Activated effector memory CD4-positive, alpha-beta T cell treated with anti-CD3 and anti-CD28 coated beads, Interleukin-2, amount 50 U/mL, for 16 hours (primary cell): ENCODE data around the gene SLC12A4.
"Not testable (repeated sequence)": the region's sequence is repeated elsewhere in the genome, so short reads cannot be mapped to it uniquely, and the experiment has no call there.

ENCODE experiments used
- DNase-seq: peaks from one replicate; pipeline ENCODE4 v3.0.0-alpha.2; 2020

Gene SLC12A4

DNA sequence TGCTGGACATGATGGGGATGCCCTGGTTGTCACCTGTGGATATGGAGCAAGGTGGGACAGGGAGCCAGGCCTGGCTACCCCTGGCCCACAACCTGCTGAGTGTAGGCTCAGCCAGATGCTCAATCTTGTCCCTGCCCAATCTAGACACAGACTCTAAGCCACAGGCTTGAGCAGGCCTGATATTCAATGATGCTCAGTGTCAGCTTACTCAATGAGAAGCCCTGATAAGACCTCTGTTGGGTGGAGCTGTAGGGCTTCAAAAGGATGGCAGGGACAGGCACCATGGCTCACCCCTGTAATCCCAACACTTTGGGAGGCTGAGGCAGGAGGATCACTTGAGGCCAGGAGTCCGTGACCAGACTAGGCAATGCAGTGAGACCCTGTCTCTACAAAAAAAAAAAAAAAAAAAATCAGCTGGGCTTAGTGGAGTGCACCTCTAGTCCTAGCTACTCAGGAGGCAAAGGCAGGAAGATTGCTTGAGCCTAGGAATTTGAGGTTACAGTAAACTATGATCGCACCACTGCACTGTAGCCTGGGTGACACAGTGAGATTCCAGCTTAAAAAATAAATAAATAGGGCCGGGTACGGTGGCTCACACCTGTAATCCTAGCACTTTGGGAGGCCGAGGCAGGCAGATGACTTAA is 27.9 kb downstream of the SLC12A4 start:
- DNase-seq = no peak

DNA sequence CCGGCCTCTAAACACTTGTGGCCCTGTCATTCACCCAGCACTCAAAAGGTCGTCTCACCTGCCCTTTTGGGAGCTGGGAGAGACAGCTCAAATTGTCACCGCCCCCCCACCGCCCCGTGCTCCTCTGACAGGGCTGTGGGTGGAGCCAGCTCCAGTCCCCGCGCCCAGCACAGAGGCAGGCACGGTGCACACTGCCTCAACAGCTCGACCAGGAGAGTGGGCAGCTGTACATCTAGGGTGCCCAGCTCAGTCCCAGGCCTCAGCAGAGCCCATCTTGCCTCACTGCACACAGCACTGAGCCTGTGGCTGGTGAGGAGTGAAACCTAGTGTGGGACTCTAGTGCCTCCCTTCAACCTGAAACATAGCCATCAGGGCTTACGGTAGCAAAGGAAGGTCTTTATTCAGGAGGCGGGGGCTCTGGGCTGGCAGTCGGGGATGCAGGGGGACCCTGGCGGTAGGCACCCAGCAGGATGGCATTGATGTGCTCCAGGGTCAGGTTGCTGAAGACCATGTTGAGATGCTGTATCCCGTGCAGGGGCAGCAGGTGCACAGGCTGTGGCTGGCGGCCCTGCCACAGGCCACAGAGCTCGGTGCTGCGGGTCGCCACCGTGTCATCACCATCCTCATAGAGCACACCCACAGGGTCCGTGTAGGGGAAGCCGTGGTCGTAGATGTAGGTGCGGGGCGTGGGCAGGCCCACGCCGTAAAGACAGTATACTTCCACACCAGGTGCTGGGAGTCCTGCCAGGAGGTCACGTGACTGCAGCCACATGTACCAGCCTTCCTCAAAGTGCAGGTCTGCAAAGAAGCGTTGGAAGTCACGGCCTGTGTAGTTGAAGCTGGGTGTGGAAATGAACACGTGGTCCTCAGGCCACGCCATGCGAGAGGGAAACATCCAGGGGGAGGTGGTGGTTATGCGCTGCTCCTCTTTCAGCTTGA is 28.7 kb downstream of the SLC12A4 start:
- peak; percentile 78 for DNase-seq

DNA sequence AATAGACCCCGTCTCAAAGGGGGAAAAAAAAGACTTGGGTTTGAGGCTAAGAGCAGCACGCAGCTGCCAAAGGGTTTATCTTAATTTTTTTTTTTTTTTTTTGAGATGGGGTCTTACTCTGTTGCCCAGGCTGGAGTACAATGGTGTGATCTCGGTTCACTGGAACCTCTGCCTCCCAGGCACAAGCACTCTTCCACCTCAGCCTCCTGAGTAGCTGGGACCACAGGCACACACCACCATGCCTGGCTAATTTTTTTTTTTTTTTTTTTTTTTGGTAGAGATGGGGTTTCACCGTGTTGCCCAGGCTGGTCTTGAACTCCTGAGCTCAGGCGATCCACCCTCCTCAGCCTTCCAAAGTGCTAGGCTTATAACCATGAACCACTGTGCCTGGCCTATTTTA is 30.7 kb downstream of the SLC12A4 start:
- not testable (repeated sequence) for DNase-seq

DNA sequence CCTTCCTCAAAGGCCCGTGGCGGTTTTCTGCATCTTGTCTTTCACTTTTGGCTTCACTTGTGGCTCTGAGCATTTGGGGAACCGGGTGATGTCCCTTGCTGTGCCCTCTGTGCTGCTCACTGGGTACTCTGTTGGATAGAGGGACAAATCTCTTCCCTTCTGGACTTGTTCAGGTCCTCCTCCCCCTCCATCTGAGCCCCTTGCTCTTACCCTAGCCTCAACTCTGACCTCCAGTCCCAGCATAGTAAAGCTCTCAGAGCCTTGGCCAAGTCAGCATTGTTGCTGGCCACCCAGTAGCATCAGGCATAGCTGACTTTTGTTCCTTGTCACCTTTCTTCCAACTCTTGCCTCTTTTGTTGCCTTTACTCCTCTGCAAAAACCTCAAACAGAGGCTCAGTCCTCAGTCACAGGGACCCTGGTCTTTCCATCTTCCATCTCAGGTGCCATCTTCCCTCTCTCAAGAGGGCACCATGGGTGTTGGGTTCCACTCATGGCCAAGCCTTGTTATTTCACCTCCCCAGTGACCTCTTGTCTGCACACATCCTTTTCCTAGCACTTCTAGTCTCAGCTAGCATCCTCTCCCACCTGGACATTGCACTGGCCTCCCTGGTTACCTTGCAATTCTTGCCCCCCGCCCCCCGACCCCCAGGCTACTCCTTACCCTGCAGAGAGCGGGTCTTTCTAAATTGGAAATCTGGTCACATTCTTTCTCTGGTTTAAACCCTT is 31.4 kb downstream of the SLC12A4 start:
- peak; percentile 90 for DNase-seq

DNA sequence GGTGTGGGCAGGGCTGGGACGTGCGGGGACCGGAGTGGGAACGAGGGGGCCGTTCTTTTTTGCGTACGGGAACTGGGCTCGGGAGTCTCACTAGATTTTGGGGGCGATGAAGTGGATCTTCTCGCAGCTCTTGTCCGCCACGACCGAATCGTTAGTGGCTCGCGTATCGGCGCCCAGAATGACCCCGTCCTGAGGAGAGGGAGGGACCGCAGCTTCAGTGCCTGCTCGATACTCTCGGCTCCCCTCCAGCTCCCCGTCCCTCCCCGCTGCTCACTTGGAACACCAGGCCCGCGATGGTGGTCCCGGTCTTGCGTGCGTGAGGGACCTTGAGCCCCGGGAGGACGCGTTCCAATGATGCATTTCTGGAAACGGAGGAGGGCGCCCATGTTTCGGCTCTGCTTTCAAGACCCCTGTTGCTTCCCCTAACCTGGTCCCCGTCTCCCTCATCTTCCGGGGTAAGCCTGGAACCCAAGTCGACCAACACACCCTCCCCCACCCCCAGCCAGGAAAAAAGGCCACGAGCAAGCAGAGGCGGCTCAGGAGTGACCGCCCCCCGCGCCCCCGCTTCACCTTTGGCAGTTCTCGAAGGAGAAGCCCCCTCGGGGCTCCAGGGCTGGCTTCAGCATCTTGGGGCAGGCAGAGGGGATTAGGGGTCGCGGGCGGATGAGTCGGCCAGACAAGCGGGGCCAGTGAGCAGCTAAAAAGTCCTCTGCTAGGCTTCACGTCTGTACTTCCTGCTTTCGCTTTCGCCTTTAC is 32.1 kb downstream of the SLC12A4 start, which contains the start of gene PSMB10:
TSS of gene PSMB10 (minus strand) at position 727 of the 756 bp plus-strand sequence. CDS start at position 626, 101 bp downstream.
- DNase-seq = no peak

DNA sequence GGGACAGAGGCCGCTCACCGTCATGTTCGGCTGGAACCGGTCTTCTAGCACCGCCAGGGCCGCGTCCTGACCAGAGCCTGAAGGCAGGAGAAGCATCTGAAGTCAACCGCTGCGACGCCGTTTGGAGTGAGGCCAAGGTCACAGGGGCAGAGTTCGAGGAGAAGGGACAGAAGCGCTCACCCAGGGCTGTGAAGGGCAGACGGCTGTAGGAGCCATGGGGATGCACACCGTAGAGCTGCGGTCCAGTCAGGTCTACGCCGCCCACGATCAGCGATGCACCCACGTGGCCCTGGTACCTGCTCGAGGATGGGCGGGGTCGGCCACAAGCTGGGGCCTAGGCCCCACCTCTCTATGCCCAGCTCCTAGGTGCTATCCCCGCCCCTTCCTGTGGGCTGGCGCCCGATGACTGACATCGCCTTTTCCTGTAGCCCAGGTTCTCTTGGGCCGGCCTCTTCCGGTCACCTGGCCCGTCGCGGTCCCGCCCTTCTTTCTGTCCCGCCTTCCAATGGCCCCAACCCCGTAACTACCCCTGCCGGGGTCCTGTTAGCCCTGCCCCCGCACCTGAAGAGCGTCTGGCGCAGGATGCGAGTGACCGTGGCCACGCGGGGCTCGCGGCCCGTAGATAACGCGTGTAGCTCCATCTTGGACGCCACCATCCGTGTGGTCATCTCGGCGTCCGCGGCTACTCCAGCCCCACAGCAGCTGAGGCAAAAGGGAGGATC is 32.9 kb downstream of the SLC12A4 start:
- DNase-seq = peak; percentile 98

DNA sequence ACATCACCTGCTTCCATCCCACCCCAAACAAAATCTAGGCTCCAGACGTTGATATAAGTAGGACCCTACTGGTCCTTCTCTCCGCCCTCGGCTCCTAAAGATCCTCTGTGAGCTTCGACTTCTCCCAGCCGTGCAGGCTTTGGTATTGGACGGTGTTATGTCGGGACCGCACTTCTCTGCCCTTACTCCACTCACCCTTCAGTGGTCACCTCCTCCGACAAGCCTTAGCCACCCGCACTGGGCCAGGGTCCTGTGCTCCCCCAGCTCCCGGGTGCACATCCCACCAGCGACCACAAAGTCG is 33.4 kb downstream of the SLC12A4 start:
- DNase-seq = no peak

DNA sequence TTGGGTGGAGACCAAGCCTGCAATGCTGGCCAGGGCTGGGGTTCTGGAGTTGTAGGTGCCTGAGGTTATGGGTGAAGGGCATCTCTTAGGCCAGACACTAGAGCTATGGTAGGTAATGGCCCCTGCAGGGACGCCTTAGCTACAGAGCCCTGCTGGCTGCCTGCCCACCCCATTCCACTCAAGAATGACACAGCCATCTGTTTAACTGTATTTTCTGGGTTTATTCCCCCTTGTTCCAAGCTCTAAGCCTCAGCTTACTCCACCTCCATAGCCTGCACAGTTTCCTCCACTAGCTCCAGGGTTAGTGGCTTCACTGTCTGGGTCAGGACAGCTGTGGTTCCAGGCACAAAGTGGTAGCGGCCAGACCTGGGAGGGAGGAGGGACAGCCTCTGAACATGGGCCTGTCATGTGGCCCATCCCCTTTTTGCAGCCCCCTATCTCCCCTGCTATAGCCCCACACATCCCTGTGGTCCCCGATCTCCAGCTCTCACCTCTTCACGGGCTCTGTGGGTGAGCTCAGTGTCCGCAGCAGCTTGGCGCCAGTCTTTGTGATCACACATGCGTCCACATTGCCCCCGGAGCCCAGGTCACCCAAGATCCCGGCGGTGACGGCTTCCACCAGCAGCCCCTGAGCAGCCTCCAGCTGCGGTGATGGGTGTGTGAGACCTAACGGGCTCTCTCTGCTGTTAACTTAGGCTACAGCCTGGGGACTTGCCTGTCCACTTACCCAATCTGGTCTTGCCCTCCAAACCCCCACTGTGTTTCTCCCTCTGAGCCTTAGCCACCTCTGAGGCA is 33.9 kb downstream of the SLC12A4 start:
- no peak for DNase-seq

DNA sequence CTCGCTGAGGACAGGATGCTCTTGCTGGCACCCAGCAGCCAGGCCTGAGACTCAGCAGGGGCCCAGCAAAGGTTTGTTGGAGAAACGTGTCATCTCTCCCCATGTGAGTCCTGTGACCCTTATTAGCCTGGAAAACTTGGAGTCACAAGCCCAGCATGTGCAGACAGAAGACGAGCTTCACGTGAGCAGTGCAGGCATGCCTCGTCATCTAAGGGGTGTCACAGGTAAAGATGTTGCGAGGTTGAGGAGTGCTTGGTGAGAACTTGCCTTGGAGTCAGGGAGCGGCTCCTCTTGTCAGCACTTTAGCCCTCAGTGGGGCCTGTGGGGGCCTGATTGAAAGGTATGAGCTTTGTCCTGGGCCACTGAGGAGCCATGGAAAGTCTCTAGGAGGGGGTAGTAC is 34.6 kb downstream of the SLC12A4 start:
- no peak for DNase-seq

DNA sequence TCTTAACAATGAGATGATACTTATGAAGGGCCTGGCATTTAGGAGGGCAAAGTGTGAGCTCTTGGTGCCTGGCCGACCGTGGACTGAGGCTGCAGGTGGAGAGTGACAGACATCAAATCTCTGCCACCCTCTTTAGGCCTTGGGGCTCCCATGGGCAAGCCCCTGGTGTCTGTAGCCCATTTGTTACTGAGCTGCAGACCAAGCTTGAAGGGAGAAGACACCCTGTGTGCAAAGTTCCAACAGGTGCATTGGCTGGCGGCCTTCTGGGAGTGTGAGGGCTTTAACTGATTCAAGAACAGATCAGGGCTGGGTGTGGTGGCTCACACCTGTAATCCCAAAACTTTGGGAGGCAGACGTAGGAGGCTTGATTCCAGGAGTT is 36.0 kb downstream of the SLC12A4 start:
- DNase-seq = no peak

DNA sequence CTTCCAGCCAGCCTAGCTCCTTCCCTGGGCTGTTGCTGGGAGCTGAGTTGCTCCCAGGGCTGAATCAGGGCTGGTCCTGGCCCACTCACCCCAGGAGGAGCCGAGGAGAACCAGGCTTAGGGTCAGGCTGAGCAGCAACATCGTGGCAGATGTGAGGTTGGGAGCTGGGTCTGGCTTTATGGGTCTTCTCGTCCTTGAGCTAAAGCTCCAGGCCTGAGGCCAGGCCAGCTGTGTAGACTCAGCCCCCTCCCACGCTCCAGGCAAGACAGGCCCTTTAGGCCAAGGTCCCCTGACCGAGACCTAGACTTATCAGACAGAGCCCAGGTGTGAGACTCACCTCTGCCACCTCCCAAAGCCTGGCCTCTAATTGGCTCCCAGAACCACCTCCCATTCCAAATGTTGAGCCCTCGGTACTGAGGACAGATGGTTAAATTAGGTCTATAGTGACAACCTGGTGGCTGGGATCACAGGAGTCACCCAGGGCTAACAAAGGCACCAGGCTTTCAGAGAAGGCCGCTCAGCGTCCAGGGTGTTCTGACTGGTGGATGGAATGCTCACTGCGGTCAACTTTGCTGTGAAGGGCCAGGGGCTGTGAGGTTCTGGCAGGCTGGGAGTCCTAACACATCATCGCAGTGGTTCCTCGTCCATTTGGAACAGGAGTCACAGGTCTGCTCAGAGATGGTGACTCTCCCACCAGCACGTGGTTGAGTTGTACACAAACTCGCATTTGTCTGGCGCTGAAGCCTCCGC is 36.5 kb downstream of the SLC12A4 start, which contains the start of gene CTRL:
TSS of gene CTRL (minus strand) at position 151 of the 750 bp plus-strand sequence. CDS start at position 141, 10 bp downstream.
- DNase-seq = no peak

DNA sequence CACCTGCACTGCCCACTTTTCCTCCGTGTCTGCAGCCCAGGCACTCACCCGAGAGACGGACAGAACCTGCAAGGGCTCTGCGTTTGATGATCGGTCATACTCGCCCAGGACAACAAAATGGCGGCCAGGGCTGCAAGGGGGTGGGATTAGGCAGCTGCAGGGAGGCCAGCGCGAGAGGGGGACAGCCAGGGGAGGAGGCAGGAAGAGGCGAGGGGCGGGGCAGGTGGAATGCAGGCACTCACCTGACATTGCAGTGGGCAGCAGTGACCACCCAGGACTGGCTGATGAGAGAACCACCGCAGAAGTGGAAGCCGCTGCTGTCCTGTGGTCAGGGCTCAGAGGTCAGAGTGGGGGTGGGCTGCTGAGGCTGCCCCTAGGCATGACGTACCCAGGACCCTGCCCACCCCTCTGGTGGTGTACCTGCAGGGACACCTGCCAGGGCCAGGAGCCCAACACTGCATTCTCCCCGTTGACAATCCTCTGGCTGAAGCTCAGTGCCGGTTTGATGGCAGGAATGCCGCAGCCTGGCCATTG is 37.7 kb downstream of the SLC12A4 start:
- no peak for DNase-seq

DNA sequence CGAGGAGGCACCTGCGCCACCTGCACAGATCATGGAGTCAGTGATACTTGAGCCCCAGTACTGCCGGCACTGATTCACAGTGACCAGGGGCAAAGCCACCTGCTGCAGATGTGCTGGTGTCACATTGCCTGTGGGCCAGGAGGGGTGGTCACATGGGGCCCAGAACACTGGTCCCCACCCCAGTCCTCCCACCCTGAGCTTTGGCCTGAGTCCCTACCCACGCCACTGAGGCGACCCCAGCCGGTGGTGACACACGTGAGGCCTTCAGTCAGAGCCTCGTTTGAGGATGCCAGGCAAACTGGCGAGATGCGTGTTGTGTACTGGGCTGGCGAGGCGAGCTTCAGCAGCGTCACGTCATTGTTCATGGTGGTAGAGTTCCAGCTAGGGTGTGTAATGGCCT is 38.2 kb downstream of the SLC12A4 start:
- DNase-seq = no peak

DNA sequence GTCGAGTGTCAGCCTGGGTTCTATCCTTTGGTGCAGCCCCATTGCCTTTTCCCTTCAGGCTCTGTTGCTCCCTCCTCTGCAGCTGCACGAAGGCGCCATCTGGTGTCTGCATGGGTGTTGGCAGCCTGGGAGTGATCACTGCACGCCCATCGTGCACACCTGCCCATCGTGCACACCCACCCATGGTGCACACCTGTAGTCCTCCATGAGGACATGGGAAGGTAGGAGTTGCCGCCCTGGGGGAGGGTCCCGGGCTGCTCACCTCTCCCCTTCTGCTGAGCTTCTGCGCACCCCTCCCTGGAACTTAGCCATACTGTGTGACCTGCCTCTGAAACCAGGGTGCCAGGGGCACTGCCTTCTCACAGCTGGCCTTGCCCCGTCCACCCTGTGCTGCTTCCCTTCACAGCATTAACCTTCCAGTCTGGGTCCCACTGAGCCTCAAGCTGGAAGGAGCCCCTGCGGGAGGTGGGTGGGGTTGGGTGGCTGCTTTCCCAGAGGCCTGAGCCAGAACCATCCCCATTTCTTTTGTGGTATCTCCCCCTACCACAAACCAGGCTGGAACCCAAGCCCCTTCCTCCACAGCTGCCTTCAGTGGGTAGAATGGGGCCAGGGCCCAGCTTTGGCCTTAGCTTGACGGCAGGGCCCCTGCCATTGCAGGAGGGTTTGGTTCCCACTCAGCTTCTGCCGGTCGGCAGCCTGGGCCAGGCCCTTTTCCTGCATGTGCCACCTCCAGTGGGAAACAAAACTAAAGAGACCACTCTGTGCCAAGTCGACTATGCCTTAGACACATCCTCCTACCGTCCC is 39.7 kb downstream of the SLC12A4 start:
- DNase-seq = peak; percentile 91

DNA sequence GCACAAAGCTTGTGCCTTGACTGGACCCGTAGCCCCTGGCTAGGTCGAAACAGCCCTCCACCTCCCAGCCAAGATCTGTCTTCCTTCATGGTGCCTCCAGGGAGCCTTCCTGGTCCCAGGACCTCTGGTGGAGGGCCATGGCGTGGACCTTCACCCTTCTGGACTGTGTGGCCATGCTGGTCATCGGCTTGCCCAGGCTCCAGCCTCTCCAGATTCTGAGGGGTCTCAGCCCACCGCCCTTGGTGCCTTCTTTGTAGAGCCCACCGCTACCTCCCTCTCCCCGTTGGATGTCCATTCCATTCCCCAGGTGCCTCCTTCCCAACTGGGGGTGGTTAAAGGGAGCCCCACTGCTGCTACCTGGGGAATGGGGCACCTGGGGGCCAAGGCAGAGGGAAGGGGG is 40.3 kb downstream of the SLC12A4 start:
- no peak for DNase-seq

DNA sequence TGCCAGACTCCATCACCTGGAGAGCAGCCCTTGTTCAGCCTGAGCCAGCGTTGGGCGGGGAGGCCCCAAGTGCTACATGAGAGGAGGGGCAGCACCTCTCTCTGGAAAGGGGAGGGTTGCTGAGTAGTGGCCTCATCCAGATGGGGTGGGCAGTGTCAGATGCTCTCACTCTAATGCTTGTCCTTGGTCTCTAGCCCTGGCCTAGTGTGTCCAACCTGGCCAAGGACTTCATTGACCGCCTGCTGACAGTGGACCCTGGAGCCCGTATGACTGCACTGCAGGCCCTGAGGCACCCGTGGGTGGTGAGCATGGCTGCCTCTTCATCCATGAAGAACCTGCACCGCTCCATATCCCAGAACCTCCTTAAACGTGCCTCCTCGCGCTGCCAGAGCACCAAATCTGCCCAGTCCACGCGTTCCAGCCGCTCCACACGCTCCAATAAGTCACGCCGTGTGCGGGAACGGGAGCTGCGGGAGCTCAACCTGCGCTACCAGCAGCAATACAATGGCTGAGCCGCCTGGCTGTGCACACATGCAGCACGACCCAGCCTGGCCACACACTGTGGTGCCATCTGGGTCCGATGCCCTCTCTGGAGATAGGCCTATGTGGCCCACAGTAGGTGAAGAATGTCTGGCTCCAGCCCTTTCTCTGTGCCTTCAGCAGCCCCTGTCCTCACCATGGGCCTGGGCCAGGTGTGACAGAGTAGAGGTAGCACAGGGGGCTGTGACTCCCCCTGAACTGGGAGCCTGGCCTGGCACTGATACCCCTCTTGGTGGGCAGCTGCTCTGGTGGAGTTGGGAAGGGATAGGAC is 41.1 kb downstream of the SLC12A4 start:
- no peak for DNase-seq

DNA sequence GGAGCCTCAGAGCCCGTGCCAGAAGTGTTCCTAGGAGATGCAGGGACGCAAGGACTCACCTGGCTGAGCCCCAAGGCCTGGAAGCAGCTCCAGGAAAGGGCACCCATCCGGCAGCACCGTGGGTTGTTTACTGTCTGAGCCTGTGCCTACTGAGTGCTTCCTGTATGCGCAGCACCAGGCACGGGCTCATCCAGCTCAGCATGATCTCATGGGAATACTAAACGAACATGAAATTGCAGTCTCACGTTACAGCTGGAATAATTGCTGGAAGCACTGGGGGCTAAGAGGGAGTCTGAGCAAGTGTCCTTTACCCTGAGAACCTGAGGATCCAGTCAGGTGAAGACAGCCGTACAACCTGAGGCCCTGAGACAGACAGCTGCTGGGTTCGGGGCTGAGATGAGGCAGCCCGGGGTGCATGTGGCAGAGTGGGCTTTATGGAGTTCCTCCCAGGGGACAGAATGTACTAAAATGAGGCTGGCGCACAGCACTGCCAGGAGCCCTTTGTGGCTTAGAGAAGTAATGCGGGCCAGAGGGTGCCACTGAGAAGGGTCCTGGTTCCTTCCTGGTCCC is 42.2 kb downstream of the SLC12A4 start:
- no peak for DNase-seq
